ENCODE results near the gene CELA2B.

DNA sequence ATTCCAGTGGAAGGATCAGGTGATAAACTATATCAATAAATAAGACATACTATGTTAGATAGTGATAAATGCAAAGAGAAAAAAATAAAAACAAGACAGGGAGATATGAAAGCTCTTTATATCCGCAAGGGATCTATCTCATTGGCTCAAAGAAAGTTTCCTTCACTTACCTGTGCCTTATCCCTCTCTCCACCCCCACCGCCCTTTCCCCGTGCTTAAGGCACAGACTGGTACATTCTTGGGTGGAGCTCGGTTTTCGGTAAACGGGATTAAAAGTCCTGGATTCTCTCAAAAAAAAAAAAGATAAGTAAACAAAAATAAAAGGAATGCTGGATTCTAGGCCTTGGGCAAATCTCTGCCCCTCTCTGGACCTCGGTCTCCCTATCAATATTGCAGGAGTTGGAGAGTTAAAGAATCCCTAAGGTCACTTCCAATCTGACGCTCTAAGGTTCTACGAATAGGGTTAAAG is 50.2 kb downstream of the CELA2B start:
- TF ChIP-seq CTCF (conservative IDR thresholded peaks at IDR 0.05) = no peak
- no peak for TF ChIP-seq EZH2 (IDR thresholded peaks at IDR 0.05; ENCODE audit: low read depth)

Data from PC-9 (cell line).